ENCODE data around the gene SCN1A. TPM values are rescaled to one million over a fixed set of nuclear protein-coding genes. Genes with fewer than 3 reads are reported as not detected.

SCN1A gene
- total and polyA plus RNA-seq, 2 of the 4 experiments (the other 2 are of a cell fraction) = under 0.01 TPM; not detected in 1

- Histone ChIP-seq H3K9me3 (ENCODE audit: control insufficient read depth, insufficient read depth, low read length) (no peaks in the 10 kb centered on the region), H3K9me1 (ENCODE audit: insufficient read depth, low read length) (no peaks in the 10 kb centered on the region), H4K8ac (ENCODE audit: low read depth in 2 of 2, low read length in 2 of 2) (no peak overlapping the region), H3K4me2 (ENCODE audit: low read depth, low read length) (no peak overlapping the region), H2BK20ac (ENCODE audit: low read depth, low read length) (no peak overlapping the region), H3K18ac (ENCODE audit: low read depth, low read length) (no peak overlapping the region), H3K4me3 (ENCODE audit: insufficient read depth, low read depth, low read length) (no peak overlapping the region), H2AK9ac (replicated peaks; ENCODE audit: low read depth, low read length, poor library complexity) (no peak overlapping the region), H2AK5ac (ENCODE audit: low read depth, low read length) (no peak overlapping the region), H3K23ac (ENCODE audit: low read depth, low read length) (no peak overlapping the region), H3K4me1 (ENCODE audit: control insufficient read depth, insufficient read depth, low read length) (no peaks in the 10 kb centered on the region), H4K91ac (ENCODE audit: insufficient read depth, low read depth, low read length) (no peak overlapping the region), H3K79me1 (ENCODE audit: low read depth in 1 of 2, low read length in 2 of 2) (no peaks in the 10 kb centered on the region), H3K27ac (ENCODE audit: insufficient read depth, low read length) (no peak overlapping the region), H2BK120ac (ENCODE audit: low read depth, low read length) (no peak overlapping the region), H3K14ac (replicated peaks; ENCODE audit: low read depth, low read length) (no peak overlapping the region), H3K9ac (ENCODE audit: low read depth, low read length) (no peak overlapping the region), H4K20me1 (ENCODE audit: insufficient read depth, low read length) (no peaks in the 10 kb centered on the region), H2BK15ac (ENCODE audit: low read depth, low read length) (no peak overlapping the region), H2AFZ (replicated peaks; ENCODE audit: low read length, poor library complexity) (no peak overlapping the region), H2BK5ac (ENCODE audit: low read depth, low read length, poor library complexity, severe bottlenecking) (no peak overlapping the region), H3K4ac (ENCODE audit: low read depth, low read length) (no peak overlapping the region), H3K27me3 (ENCODE audit: control insufficient read depth, insufficient read depth, low read length) (peaks cover 2% of the 10 kb centered on the region; the same call in 1 of the 2 replicates), H3K56ac (ENCODE audit: extremely low read depth, insufficient read depth, low read length) (no peak overlapping the region), H4K5ac (ENCODE audit: low read depth, low read length) (no peak overlapping the region), H3K36me3 (ENCODE audit: control insufficient read depth, insufficient read depth, low read length) (no peaks in the 10 kb centered on the region)
- in situ Hi-C loops (cut with MboI; ENCODE audit: low sequenced_read_pairs) (loop anchor here (25.0 kb wide), 1 partner anchor 751 kb away; no protein-coding TSS in a partner anchor), intact Hi-C loops (cut with micrococcal nuclease) (no loop called here), dilution Hi-C loops (cut with HindIII; ENCODE audit: low sequenced_read_pairs, unreplicated experiment) (no loop called here)
- ATAC-seq (ENCODE audit: low read depth) = no peak
- DNase-seq = no peak
- ChIA-PET POLR2A (ENCODE audit: unreplicated experiment) (no interaction called here), CTCF (no interaction called here)
- BruUV-seq (replicated peaks) = no TSS peak
- no CpG with 5 or more reads among the region's 1 CpG for WGBS, 2 experiments (ENCODE audit: extremely low coverage in 2 of 2, insufficient read length in 1 of 2)
- no peak for TF ChIP-seq MXI1 (IDR thresholded peaks at IDR 0.05; ENCODE audit: borderline replicate concordance, low read depth, low read length)
- no peak for TF ChIP-seq RAD21 (IDR thresholded peaks at IDR 0.05; ENCODE audit: low read length)
- TF ChIP-seq CHD1 (IDR thresholded peaks at IDR 0.05; ENCODE audit: low read depth, low read length) = no peak
- no peak for TF ChIP-seq USF2 (IDR thresholded peaks at IDR 0.05; ENCODE audit: low read depth, low read length)
- TF ChIP-seq FOS (IDR thresholded peaks at IDR 0.05; ENCODE audit: low read depth, low read length) = no peak
- no peak for TF ChIP-seq BHLHE40 (IDR thresholded peaks at IDR 0.05; ENCODE audit: low read depth, low read length)
- TF ChIP-seq MAZ (IDR thresholded peaks at IDR 0.05; ENCODE audit: borderline replicate concordance, low read depth, low read length) = no peak
- no peak for TF ChIP-seq NFE2L2 (IDR thresholded peaks at IDR 0.05; ENCODE audit: low read depth, low read length)
- TF ChIP-seq ELK1 (IDR thresholded peaks at IDR 0.05; ENCODE audit: borderline replicate concordance, low read depth, low read length) = no peak
- no peak for TF ChIP-seq CEBPB (IDR thresholded peaks at IDR 0.05; ENCODE audit: low read depth, low read length)
- TF ChIP-seq CTCF (conservative IDR thresholded peaks at IDR 0.05; ENCODE audit: low read depth, low read length) = no peak
- no peak for TF ChIP-seq RCOR1 (IDR thresholded peaks at IDR 0.05; ENCODE audit: insufficient replicate concordance, low read length)
- TF ChIP-seq RFX5 (IDR thresholded peaks at IDR 0.05; ENCODE audit: low read depth, low read length) = no peak
Measured at GRCh38 chr2:166138667-166139066, 10.8 kb upstream of the SCN1A start.
